Measurements from ENCODE around the gene SH3RF3.

The SH3RF3 gene

GRCh38 chr2:109369671-109370191, 240.7 kb downstream of the SH3RF3 start:
- CTCF ChIA-PET, result interaction anchor here (1.1 kb wide), 1 partner anchor 27 kb away, joined by 3 read pairs; no protein-coding TSS in a partner anchor
- DNase-seq (ENCODE audit: low read depth, low spot score), result no peak
- POLR2A ChIA-PET, result no interaction called here

GRCh38 chr2:109370399-109371035, 241.5 kb downstream of the SH3RF3 start:
- CTCF ChIA-PET, result interaction anchor here (1.1 kb wide), 1 partner anchor 26 kb away, joined by 3 read pairs; no protein-coding TSS in a partner anchor
- no peak overlapping the region for H3K4me3 ChIP-seq (ENCODE audit: low read depth, low read length)
- no peak for TF ChIP-seq CTCF (IDR thresholded peaks at IDR 0.05; ENCODE audit: insufficient read depth, low read length, missing control alignments)
- no peak for DNase-seq (ENCODE audit: low read depth, low spot score)
- POLR2A ChIA-PET, result no interaction called here

More at GRCh38 chr2:109369671-109370191, 240.7 kb downstream of the SH3RF3 start:
- no peak overlapping the region for H3K4me3 ChIP-seq (ENCODE audit: low read depth, low read length)
- no peak for TF ChIP-seq CTCF (IDR thresholded peaks at IDR 0.05; ENCODE audit: insufficient read depth, low read length, missing control alignments)

GRCh38 chr2:109371481-109372170, 242.6 kb downstream of the SH3RF3 start:
- H3K4me3 ChIP-seq (ENCODE audit: low read depth, low read length), result no peak overlapping the region
- POLR2A ChIA-PET, result no interaction called here
- DNase-seq (ENCODE audit: low read depth, low spot score), result no peak
- no peak for TF ChIP-seq CTCF (IDR thresholded peaks at IDR 0.05; ENCODE audit: insufficient read depth, low read length, missing control alignments)
- CTCF ChIA-PET, result no interaction called here

- CTCF ChIA-PET, result no interaction called here
- POLR2A ChIA-PET, result interaction anchor here (0.6 to 0.7 kb wide), 2 partner anchors 9 to 133 kb away, joined by 3 read pairs; no protein-coding TSS in a partner anchor
- DNase-seq (ENCODE audit: low read depth, low spot score), result no peak
- TF ChIP-seq CTCF (IDR thresholded peaks at IDR 0.05; ENCODE audit: insufficient read depth, low read length, missing control alignments), result no peak
- H3K4me3 ChIP-seq (ENCODE audit: low read depth, low read length), result no peak overlapping the region
Measured at GRCh38 chr2:109372171-109372568, 243.2 kb downstream of the SH3RF3 start.

GRCh38 chr2:109372614-109373013, 243.6 kb downstream of the SH3RF3 start:
- DNase-seq (ENCODE audit: low read depth, low spot score), result no peak
- no peak for TF ChIP-seq CTCF (IDR thresholded peaks at IDR 0.05; ENCODE audit: insufficient read depth, low read length, missing control alignments)
- ChIA-PET POLR2A (interaction anchor here (0.6 to 0.7 kb wide), 2 partner anchors 9 to 133 kb away, joined by 3 read pairs; no protein-coding TSS in a partner anchor), CTCF (no interaction called here)
- H3K4me3 ChIP-seq (ENCODE audit: low read depth, low read length), result no peak overlapping the region

All from AG04449 (cell line).